ENCODE measurements around the gene TFF2. TPM values are rescaled to one million over a fixed set of nuclear protein-coding genes. Genes with fewer than 3 reads are reported as not detected.

The TFF2 gene
- total RNA-seq, 1 donor from 2014 or later: not detected

- ATAC-seq (no peak), DNase-seq (ENCODE audit: missing footprints) (no peak)
- intact Hi-C loops (cut with DNase I): no loop called here
These were observed 22.6 kb upstream of the TFF2 start for GRCh38 chr21:42373196-42373907.

- ATAC-seq (no peak), DNase-seq (ENCODE audit: missing footprints) (no peak)
- intact Hi-C loops (cut with DNase I): no loop called here
These were observed 20.3 kb upstream of the TFF2 start for GRCh38 chr21:42370894-42371654.

- DNase-seq (ENCODE audit: missing footprints) (no peak), ATAC-seq (no peak)
- intact Hi-C loops (cut with DNase I): no loop called here
These were observed 19.0 kb upstream of the TFF2 start for GRCh38 chr21:42369821-42370220.

GRCh38 chr21:42367367-42368165 is 16.8 kb upstream of the TFF2 start:
- DNase-seq (ENCODE audit: missing footprints): no peak
- ATAC-seq: no peak
- intact Hi-C loops (cut with DNase I): no loop called here

- DNase-seq (ENCODE audit: missing footprints) (no peak), ATAC-seq (no peak)
- intact Hi-C loops (cut with DNase I): no loop called here
These were observed 15.7 kb upstream of the TFF2 start, which contains the start of gene TFF1 for GRCh38 chr21:42366292-42367010. TFF1 (minus strand) TSS chr21:42366535; CDS start chr21:42366495, 40 bp downstream.

GRCh38 chr21:42365770-42366169 is 15.0 kb upstream of the TFF2 start:
- intact Hi-C loops (cut with DNase I): no loop called here
- DNase-seq (ENCODE audit: missing footprints) (no peak), ATAC-seq (no peak)

GRCh38 chr21:42364304-42364865 is 13.6 kb upstream of the TFF2 start:
- no peak for ATAC-seq
- no peak for DNase-seq (ENCODE audit: missing footprints)
- intact Hi-C loops (cut with DNase I): no loop called here

GRCh38 chr21:42363312-42363711 is 12.5 kb upstream of the TFF2 start:
- no peak for ATAC-seq
- intact Hi-C loops (cut with DNase I): no loop called here
- no peak for DNase-seq (ENCODE audit: missing footprints)

- DNase-seq (ENCODE audit: missing footprints): no peak
- no peak for ATAC-seq
- intact Hi-C loops (cut with DNase I): no loop called here
These were observed 11.9 kb upstream of the TFF2 start for GRCh38 chr21:42362700-42363099.

- ATAC-seq: no peak
- intact Hi-C loops (cut with DNase I): no loop called here
- no peak for DNase-seq (ENCODE audit: missing footprints)
These were observed 11.4 kb upstream of the TFF2 start for GRCh38 chr21:42362198-42362597.

GRCh38 chr21:42361286-42361685 is 10.5 kb upstream of the TFF2 start:
- intact Hi-C loops (cut with DNase I): no loop called here
- DNase-seq (ENCODE audit: missing footprints) (no peak), ATAC-seq (no peak)

GRCh38 chr21:42360317-42360716 is 9.5 kb upstream of the TFF2 start:
- intact Hi-C loops (cut with DNase I): no loop called here
- DNase-seq (ENCODE audit: missing footprints) (no peak), ATAC-seq (no peak)

- ATAC-seq (no peak), DNase-seq (ENCODE audit: missing footprints) (no peak)
- intact Hi-C loops (cut with DNase I): no loop called here
These were observed 8.1 kb upstream of the TFF2 start for GRCh38 chr21:42358937-42359336.

GRCh38 chr21:42358261-42358660 is 7.5 kb upstream of the TFF2 start:
- intact Hi-C loops (cut with DNase I): no loop called here
- ATAC-seq: no peak
- DNase-seq (ENCODE audit: missing footprints): no peak

GRCh38 chr21:42357307-42357706 is 6.5 kb upstream of the TFF2 start:
- ATAC-seq (no peak), DNase-seq (ENCODE audit: missing footprints) (no peak)
- intact Hi-C loops (cut with DNase I): no loop called here

- no peak for DNase-seq (ENCODE audit: missing footprints)
- intact Hi-C loops (cut with DNase I): no loop called here
- no peak for ATAC-seq
These were observed 5.9 kb upstream of the TFF2 start for GRCh38 chr21:42356650-42357049.

GRCh38 chr21:42356046-42356445 is 5.3 kb upstream of the TFF2 start:
- no peak for DNase-seq (ENCODE audit: missing footprints)
- no peak for ATAC-seq
- intact Hi-C loops (cut with DNase I): no loop called here

- intact Hi-C loops (cut with DNase I): no loop called here
- no peak for DNase-seq (ENCODE audit: missing footprints)
- ATAC-seq: no peak
These were observed 2.8 kb upstream of the TFF2 start for GRCh38 chr21:42353623-42354022.
